Activated T-helper 2 cell treated with anti-CD3 and anti-CD28 coated beads, Interferon-gamma antibody, Interleukin-2, Interleukin-4, amounts not matched to agents 10 μg/mL and 5 μg/mL and 100 μg/mL, durations not matched to agents 14 hours and 24 hours and 36 hours (primary cell): ENCODE data around the gene LMTK2. TPM values are rescaled to one million over a fixed set of nuclear protein-coding genes. Genes with fewer than 3 reads are reported as not detected.

Experiments used
- DNase-seq: peaks from one replicate; pipeline ENCODE4 v3.0.0; 2021; ENCODE audit warnings: low spot score
- H3K27ac Mint-ChIP-seq: one replicate; pipeline ENCODE4 v1.8.0; 2021; ENCODE audit warnings: mixed read lengths
- H3K27me3 Mint-ChIP-seq: one replicate; pipeline ENCODE4 v1.8.0; 2021; ENCODE audit warnings: low read depth, mixed read lengths
- H3K36me3 Mint-ChIP-seq: one replicate; pipeline ENCODE4 v1.8.0; 2021; ENCODE audit warnings: low read depth, mixed read lengths
- H3K4me1 Mint-ChIP-seq: one replicate; pipeline ENCODE4 v1.8.0; 2021; ENCODE audit warnings: low read depth, mixed read lengths
- H3K4me3 Mint-ChIP-seq: one replicate; pipeline ENCODE4 v1.8.0; 2021; ENCODE audit warnings: low read depth, mild to moderate bottlenecking, moderate library complexity, mixed read lengths
- H3K9me3 Mint-ChIP-seq: one replicate; pipeline ENCODE4 v1.8.0; 2021; ENCODE audit warnings: mixed read lengths
- intact Hi-C: fragments of 100-400 bp; cut with micrococcal nuclease; formaldehyde crosslinking; loops from one replicate; pipeline ENCODE4 v1.15.1; 2023
- total RNA-seq: library from RNA; stranded (reverse); gene quantifications from 2 replicates; pipeline ENCODE4 v1.2.3, GENCODE V29; 2022

Gene LMTK2
- total RNA-seq, 1 donor from 2014 or later, result 14.7 TPM

DNA sequence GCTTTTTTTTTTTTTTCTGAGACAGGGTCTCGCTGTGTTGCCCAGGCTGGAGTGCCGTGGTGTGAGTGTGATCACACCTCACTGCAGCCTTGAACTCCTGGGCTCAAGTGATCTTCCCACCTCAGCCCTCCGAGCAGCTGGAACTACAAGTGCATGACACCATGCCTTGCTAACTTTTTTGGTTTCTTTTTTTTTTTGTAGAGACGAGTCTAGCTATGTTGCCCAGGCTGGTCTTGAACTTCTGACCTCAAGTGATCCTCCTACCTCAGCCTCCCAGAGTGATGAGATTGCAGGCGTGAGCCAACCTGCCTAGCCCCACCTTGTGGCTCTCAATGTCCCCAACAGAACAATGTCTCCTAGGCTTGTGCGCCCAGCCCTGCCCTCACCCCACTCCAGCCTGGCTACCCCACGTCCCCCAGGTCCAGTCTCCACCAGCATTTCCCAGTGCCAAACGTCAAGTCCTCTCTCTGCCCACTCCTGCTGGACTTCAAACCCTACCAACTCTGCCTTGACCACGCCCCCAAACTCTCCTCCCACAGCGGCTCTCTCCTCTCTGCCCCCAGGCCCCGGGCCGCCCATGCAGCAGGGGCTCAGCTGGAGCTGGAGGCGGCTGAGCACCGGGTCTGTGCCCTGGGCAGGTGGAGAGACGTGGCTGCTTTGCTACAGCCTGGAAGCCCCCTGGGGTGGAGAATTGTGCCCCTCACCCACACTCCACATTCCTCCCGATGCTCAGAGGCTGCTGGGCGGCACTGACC lies 123.5 kb downstream of the LMTK2 start:
- intact Hi-C loops, result no loop called here
- H3K27ac Mint-ChIP-seq, result no peak overlapping the region
- no peak for DNase-seq
- H3K4me1 Mint-ChIP-seq, result no peaks in the 10 kb centered on the region
- H3K4me3 Mint-ChIP-seq, result no peak overlapping the region
- H3K9me3 Mint-ChIP-seq, result no peaks in the 10 kb centered on the region
- H3K36me3 Mint-ChIP-seq, result peaks cover 15% of the 10 kb centered on the region
- no peaks in the 10 kb centered on the region for H3K27me3 Mint-ChIP-seq

GRCh38 chr7:98230746-98231471 lies 124.2 kb downstream of the LMTK2 start:
- no peak overlapping the region for H3K4me3 Mint-ChIP-seq
- intact Hi-C loops, result no loop called here
- H3K27ac Mint-ChIP-seq, result no peak overlapping the region
- no peaks in the 10 kb centered on the region for H3K4me1 Mint-ChIP-seq
- no peaks in the 10 kb centered on the region for H3K9me3 Mint-ChIP-seq
- H3K36me3 Mint-ChIP-seq, result peaks cover 15% of the 10 kb centered on the region
- H3K27me3 Mint-ChIP-seq, result no peaks in the 10 kb centered on the region
- no peak for DNase-seq

GRCh38 chr7:98231493-98232262 lies 125.0 kb downstream of the LMTK2 start:
- H3K4me3 Mint-ChIP-seq, result no peak overlapping the region

GRCh38 chr7:98232263-98232585 lies 125.6 kb downstream of the LMTK2 start:
- no peaks in the 10 kb centered on the region for H3K4me1 Mint-ChIP-seq
- H3K27ac Mint-ChIP-seq, result no peak overlapping the region
- intact Hi-C loops, result no loop called here
- peaks cover 15% of the 10 kb centered on the region for H3K36me3 Mint-ChIP-seq
- no peaks in the 10 kb centered on the region for H3K27me3 Mint-ChIP-seq
- H3K4me3 Mint-ChIP-seq, result no peak overlapping the region
- H3K9me3 Mint-ChIP-seq, result no peaks in the 10 kb centered on the region
- no peak for DNase-seq

More at GRCh38 chr7:98231493-98232262, 125.0 kb downstream of the LMTK2 start:
- Mint-ChIP-seq H3K4me1 (no peaks in the 10 kb centered on the region), H3K27ac (no peak overlapping the region), H3K27me3 (no peaks in the 10 kb centered on the region), H3K9me3 (no peaks in the 10 kb centered on the region), H3K36me3 (peaks cover 15% of the 10 kb centered on the region)
- intact Hi-C loops, result no loop called here
- DNase-seq, result no peak

GRCh38 chr7:98232799-98233198 lies 126.1 kb downstream of the LMTK2 start:
- no peak overlapping the region for H3K4me3 Mint-ChIP-seq
- intact Hi-C loops, result no loop called here
- no peak for DNase-seq
- peaks cover 13% of the 10 kb centered on the region for H3K36me3 Mint-ChIP-seq
- no peaks in the 10 kb centered on the region for H3K4me1 Mint-ChIP-seq
- H3K9me3 Mint-ChIP-seq, result no peaks in the 10 kb centered on the region
- no peaks in the 10 kb centered on the region for H3K27me3 Mint-ChIP-seq
- no peak overlapping the region for H3K27ac Mint-ChIP-seq

GRCh38 chr7:98233219-98234070 lies 126.8 kb downstream of the LMTK2 start:
- no peak overlapping the region for H3K4me3 Mint-ChIP-seq
- no peak overlapping the region for H3K27ac Mint-ChIP-seq
- H3K9me3 Mint-ChIP-seq, result no peaks in the 10 kb centered on the region
- H3K36me3 Mint-ChIP-seq, result peaks cover 9% of the 10 kb centered on the region
- H3K27me3 Mint-ChIP-seq, result no peaks in the 10 kb centered on the region
- DNase-seq, result no peak
- no peaks in the 10 kb centered on the region for H3K4me1 Mint-ChIP-seq
- intact Hi-C loops, result no loop called here

DNA sequence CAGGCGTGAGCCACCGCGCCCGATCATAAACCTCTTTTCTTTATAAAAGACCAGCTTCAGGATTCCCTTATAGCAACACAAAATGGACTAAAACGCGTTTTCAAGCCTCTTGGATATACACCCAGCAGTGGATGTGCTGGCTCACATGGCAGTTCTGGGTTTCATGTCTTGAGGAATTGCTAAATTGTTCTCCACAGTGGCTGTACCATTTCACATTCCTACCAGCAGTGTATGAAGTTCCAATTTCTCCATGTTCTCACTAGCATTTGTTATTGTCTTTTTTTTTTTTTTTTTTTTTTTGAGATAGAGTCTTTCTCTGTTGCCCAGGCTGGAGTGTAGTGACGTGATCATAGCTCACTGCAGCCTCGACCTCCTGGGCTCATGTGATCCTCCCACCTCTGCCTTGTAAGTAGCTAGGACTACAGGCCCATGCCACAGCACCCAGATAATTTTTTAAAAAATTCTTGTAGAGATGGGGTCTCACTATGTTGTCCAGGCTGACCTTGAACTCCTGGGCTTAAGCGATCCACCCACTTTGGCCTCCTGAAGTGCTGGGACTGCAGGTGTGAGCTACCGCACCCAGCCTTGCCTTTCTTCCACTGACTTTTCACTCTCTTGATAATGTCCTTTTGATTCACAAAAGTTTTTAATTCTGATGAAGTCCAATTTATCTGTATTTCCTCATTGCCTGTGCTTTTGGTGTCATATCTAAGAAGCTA lies 127.9 kb downstream of the LMTK2 start:
- Mint-ChIP-seq H3K36me3 (peaks cover 13% of the 10 kb centered on the region), H3K4me1 (no peaks in the 10 kb centered on the region), H3K4me3 (no peak overlapping the region), H3K9me3 (no peaks in the 10 kb centered on the region), H3K27ac (no peak overlapping the region), H3K27me3 (no peaks in the 10 kb centered on the region)
- intact Hi-C loops, result no loop called here
- DNase-seq, result no peak

GRCh38 chr7:98235901-98236300 lies 129.2 kb downstream of the LMTK2 start:
- Mint-ChIP-seq H3K4me1 (no peaks in the 10 kb centered on the region), H3K27ac (no peak overlapping the region), H3K9me3 (no peaks in the 10 kb centered on the region), H3K27me3 (no peaks in the 10 kb centered on the region), H3K4me3 (no peak overlapping the region), H3K36me3 (peaks cover 14% of the 10 kb centered on the region)
- no peak for DNase-seq
- intact Hi-C loops, result no loop called here

DNA sequence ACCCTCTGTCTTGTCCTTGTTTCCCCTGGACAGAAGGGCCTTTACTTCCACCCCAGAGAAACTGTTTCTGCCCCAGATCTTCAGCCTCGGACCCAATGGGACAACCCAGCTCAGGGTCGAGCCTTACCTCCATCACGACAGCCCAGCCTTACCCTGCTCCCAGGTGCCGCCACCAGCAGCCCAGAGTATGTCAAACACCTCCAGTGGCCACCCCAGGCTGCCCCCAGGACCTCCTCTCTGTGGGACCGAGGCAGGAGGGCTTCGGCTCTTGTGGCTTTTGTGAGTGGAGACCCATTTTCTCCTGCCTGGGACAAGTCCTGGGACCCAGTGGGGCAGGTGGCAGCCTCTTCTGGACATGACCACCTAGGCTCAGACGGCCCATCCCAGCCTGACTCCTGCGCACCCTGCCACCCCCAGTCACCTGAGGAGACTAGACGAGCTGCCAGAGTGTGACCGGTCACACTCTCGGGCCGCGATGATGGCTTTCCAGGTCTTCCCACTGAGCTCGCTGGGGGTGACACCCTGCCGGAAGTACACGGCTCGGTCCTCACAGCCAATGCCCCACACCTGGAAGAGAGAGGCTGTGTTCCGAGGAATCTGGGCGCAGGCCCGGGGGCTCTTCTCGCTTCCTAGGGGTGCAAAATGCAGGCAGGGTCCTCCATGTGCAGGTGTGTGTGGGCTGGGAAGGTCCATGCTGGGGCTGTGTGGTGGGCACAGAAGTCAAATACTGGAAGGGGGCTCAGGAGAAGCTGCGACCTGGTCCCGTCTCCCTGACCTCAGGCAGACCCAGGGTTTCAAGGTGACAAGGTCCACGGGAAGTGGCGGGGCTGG lies 129.9 kb downstream of the LMTK2 start:
- no peaks in the 10 kb centered on the region for H3K27me3 Mint-ChIP-seq
- no peaks in the 10 kb centered on the region for H3K9me3 Mint-ChIP-seq
- H3K36me3 Mint-ChIP-seq, result peaks cover 20% of the 10 kb centered on the region
- H3K27ac Mint-ChIP-seq, result no peak overlapping the region
- H3K4me1 Mint-ChIP-seq, result no peaks in the 10 kb centered on the region
- no peak for DNase-seq
- H3K4me3 Mint-ChIP-seq, result no peak overlapping the region
- intact Hi-C loops, result no loop called here

- H3K27ac Mint-ChIP-seq, result no peak overlapping the region
- H3K36me3 Mint-ChIP-seq, result peaks cover 24% of the 10 kb centered on the region
- H3K4me3 Mint-ChIP-seq, result no peak overlapping the region
- no peaks in the 10 kb centered on the region for H3K4me1 Mint-ChIP-seq
- H3K9me3 Mint-ChIP-seq, result no peaks in the 10 kb centered on the region
- intact Hi-C loops, result no loop called here
- DNase-seq, result no peak
- H3K27me3 Mint-ChIP-seq, result no peaks in the 10 kb centered on the region
These were observed 131.4 kb downstream of the LMTK2 start for GRCh38 chr7:98238076-98238475.

- H3K27ac Mint-ChIP-seq, result no peak overlapping the region
- no peak overlapping the region for H3K4me3 Mint-ChIP-seq
- no peaks in the 10 kb centered on the region for H3K4me1 Mint-ChIP-seq
- intact Hi-C loops, result no loop called here
- H3K27me3 Mint-ChIP-seq, result no peaks in the 10 kb centered on the region
- H3K9me3 Mint-ChIP-seq, result no peaks in the 10 kb centered on the region
- no peak for DNase-seq
- peaks cover 20% of the 10 kb centered on the region for H3K36me3 Mint-ChIP-seq
These were observed 132.3 kb downstream of the LMTK2 start for GRCh38 chr7:98238976-98239375.
